GM18526 (cell line): ENCODE results near the gene FBXO2.

Source experiments
- POLR2A ChIP-seq: IDR thresholded peaks from 3 replicates; pipeline ENCODE4 v1.6.1; 2011; ENCODE audit not compliant: insufficient read length; ENCODE audit errors: extremely low read depth

The FBXO2 gene

GRCh38 chr1:11634365-11635192 is 19.6 kb downstream of the FBXO2 start:
- no peak for TF ChIP-seq POLR2A

DNA sequence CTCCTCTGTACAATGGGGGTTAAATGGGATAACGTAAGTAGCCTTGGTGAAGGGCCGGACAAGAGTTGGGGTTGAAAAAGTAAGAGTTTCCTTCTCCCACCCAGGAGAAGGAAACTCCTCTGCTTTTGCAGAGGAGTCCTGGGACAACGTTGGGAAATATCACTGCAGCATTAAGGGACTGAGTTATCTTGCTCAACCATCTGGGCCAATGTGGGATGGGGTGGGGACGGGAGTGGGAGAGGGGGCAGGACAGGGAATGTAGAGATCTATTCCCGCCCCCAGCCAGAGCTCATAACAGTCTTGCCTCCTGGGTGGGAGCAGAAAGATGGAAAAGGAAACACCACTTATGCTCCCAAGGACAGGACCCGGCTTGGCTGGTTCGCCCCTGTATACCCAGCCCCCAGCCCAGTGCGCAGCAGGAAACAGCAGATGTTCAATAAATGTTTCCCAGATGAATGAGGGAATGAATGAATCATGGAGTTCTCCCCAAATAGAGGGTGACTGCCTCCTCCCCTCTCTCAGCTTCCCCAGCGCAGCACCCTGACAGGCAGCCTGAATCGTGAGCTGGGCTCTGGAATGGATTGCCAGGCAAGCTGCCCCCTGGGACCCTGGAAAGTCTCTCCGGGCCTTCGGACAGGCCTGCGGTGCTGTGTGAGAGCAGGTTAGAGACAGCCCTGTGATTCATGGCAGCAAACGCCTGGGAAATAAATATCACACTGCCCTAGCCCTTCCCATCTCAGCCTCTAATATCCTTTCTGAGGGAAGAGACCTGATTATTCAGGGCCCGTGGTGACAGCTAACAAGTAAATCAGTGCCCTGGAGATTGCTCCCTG is 24.8 kb downstream of the FBXO2 start:
- no peak for TF ChIP-seq POLR2A

- TF ChIP-seq POLR2A, result no peak
Measured at GRCh38 chr1:11628767-11629166, 25.5 kb downstream of the FBXO2 start.

GRCh38 chr1:11626551-11626950 is 27.7 kb downstream of the FBXO2 start:
- TF ChIP-seq POLR2A, result no peak

- no peak for TF ChIP-seq POLR2A
Measured at GRCh38 chr1:11623702-11624101, 30.5 kb downstream of the FBXO2 start.

DNA sequence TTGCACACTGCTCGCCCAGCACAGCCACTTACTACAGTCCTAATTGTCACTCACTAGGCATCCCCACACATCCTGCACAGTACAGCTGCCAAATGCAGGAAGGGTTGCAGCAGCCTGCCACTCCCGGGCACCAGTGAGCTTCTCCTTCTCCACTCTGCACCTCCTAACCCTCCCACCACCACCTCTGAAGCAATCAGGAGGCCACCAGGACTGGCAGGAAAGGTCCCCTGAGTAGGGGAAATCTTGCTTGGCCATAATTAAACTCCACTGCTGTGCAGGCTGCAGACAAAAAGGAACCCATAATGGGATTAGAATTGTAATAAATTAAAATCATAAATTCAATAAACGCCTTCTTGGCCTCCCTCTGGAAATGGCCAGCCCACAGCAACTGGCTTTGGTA is 31.8 kb downstream of the FBXO2 start:
- no peak for TF ChIP-seq POLR2A

GRCh38 chr1:11620924-11621323 is 33.3 kb downstream of the FBXO2 start:
- TF ChIP-seq POLR2A, result no peak

GRCh38 chr1:11620405-11620804 is 33.8 kb downstream of the FBXO2 start:
- no peak for TF ChIP-seq POLR2A

- no peak for TF ChIP-seq POLR2A
Measured at GRCh38 chr1:11617741-11618140, 36.5 kb downstream of the FBXO2 start.

GRCh38 chr1:11617314-11617713 is 36.9 kb downstream of the FBXO2 start:
- TF ChIP-seq POLR2A, result no peak

DNA sequence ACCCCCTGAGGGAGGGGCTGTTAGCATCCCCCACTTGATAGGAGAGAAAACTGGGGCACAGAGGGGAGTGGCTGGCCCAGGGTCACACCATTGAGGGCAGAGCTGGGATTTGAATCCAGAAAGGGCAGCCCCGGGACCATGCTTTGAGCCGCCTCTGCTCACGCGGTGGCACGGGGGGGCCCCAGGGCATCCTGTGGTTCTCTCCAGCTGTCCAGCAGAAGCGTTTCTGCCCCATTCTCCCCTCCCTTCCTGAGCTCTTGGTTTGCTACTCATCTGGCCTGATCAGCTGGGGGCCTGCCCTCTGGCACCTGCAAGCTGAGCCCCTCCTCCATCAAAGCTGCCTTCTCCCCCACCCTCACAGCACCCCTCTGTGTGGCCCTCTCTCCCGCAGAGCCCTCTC is 37.5 kb downstream of the FBXO2 start:
- no peak for TF ChIP-seq POLR2A

GRCh38 chr1:11615090-11615489 is 39.1 kb downstream of the FBXO2 start:
- TF ChIP-seq POLR2A, result no peak

- no peak for TF ChIP-seq POLR2A
Measured at GRCh38 chr1:11613347-11613746, 40.9 kb downstream of the FBXO2 start.

DNA sequence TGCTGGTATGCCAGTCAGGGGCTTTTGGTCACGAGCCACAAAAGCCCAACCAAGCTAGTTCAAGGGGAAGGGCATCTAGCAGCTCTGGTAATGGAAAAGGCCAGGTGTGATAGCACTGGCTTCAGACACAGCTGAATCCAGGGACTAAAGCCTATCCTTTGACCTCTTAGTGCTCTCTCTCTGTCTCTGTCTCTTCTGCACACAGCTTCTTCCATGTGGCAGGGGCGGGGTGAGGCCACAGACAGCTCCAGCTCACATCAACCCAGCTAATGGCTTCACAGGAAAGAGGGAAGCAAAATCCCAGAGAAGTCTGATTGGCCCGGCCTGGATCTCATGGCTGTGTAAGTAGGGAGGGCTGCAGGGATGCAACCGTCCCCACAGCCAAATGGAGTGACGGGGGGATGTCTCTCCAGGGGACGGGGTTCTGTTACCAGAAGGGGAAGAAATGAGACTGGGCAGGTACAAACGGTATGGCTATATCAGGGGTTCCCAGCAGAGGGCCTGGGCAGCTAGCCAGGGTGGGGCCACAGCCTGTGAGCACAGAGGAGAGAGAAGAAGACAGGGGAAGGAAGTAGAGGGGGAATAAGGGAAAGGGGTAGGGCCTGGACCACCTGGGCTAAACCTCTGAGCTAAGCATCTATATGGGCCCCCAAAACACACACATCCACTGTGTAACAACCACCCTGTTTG is 42.4 kb downstream of the FBXO2 start:
- TF ChIP-seq POLR2A, result no peak

- TF ChIP-seq POLR2A, result no peak
Measured at GRCh38 chr1:11610629-11611180, 43.5 kb downstream of the FBXO2 start.

DNA sequence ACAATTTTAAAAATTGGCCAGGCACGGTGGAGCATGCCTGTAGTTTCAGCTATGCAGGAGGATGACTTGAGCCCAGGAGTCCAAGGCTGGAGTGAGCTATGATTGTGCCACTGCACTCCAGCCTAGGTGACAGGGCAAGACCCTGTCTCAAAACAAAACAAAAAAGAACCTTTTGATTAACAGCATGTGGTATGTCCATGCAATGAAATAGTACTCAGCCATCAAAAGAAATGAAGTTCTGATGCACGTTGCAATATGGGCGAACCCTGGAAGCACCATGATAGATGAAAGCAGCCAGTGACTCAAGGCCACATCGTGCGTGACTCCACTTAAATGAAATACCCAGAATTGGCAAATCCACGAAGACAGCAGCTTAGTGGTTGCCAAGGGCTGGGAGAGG is 47.5 kb downstream of the FBXO2 start:
- TF ChIP-seq POLR2A, result no peak

GRCh38 chr1:11602981-11603380 is 51.2 kb downstream of the FBXO2 start:
- TF ChIP-seq POLR2A, result no peak
